PC-9 (cell line): ENCODE measurements around the gene RPL15. TPM values are rescaled to one million over a fixed set of nuclear protein-coding genes. Genes with fewer than 3 reads are reported as not detected.
"Not testable (repeated sequence)": the region's sequence is repeated elsewhere in the genome, so short reads cannot be mapped to it uniquely, and the experiment has no call there.

ENCODE experiments used
- BruUV-seq: library from RNA; stranded (reverse); fragments of 400-500 nt; replicated peaks from 2 replicates; lab custom pipeline; 2021; lab: Mats Ljungman, UMichigan
- CTCF ChIA-PET: fragments of 300-600 bp; sonication (Branson Sonifier 250); formaldehyde crosslinking; loops from one replicate; lab custom pipeline; 2022; ENCODE audit warnings: antibody characterized with exemption; lab: Charles Lee
- POLR2A ChIA-PET: fragments of 300-600 bp; sonication (Branson Sonifier 250); formaldehyde crosslinking; loops from one replicate; lab custom pipeline; 2022; ENCODE audit warnings: antibody characterized with exemption; ENCODE audit not compliant: unreplicated experiment; lab: Charles Lee
- DNase-seq, 2 experiments: peaks; one replicate each; pipeline versions ENCODE4 v3.0.0 to v3.0.0-alpha.2; 2015 to 2022; ENCODE audit warnings: mixed read lengths in 1 of 2
- H2AFZ ChIP-seq: fragments of 200-600 bp; sonication (generic); 2 replicates; pipeline ENCODE4 v1.8.1; 2017; ENCODE audit warnings: antibody characterized with exemption
- H3F3A ChIP-seq: fragments of 200-600 bp; sonication (generic); 2 replicates; pipeline ENCODE4 v1.8.1; 2017; ENCODE audit warnings: antibody characterized with exemption, mild to moderate bottlenecking, low read depth; ENCODE audit not compliant: insufficient read depth
- H3K27ac ChIP-seq: fragments of 200-600 bp; sonication (generic); 2 replicates; pipeline ENCODE4 v1.6.1; 2016; ENCODE audit warnings: mixed run types
- H3K27me3 ChIP-seq: fragments of 200-600 bp; sonication (generic); 2 replicates; pipeline ENCODE4 v1.6.1; 2016; ENCODE audit warnings: low read depth, mixed run types; ENCODE audit not compliant: insufficient read depth
- H3K36me3 ChIP-seq: fragments of 200-600 bp; sonication (generic); 2 replicates; pipeline ENCODE4 v1.6.1; 2016; ENCODE audit warnings: low read depth, mixed run types
- H3K4me1 ChIP-seq: fragments of 200-600 bp; sonication (generic); replicated peaks from 2 replicates; pipeline ENCODE4 v1.6.1; 2016; ENCODE audit warnings: mixed run types; ENCODE audit not compliant: insufficient read depth
- H3K4me2 ChIP-seq: fragments of 200-600 bp; sonication (generic); 2 replicates; pipeline ENCODE4 v1.6.1; 2017; ENCODE audit warnings: mixed run types
- H3K4me3 ChIP-seq: fragments of 200-600 bp; sonication (generic); 2 replicates; pipeline ENCODE4 v1.6.1; 2016; ENCODE audit warnings: mixed run types
- H3K79me2 ChIP-seq: fragments of 200-600 bp; sonication (generic); 2 replicates; pipeline ENCODE4 v1.6.1; 2017; ENCODE audit warnings: low read depth, mixed run types
- H3K9me2 ChIP-seq: fragments of 200-600 bp; sonication (generic); 2 replicates; pipeline ENCODE4 v1.8.1; 2017; ENCODE audit warnings: mild to moderate bottlenecking; ENCODE audit not compliant: insufficient read depth
- H3K9me3 ChIP-seq: fragments of 200-600 bp; sonication (generic); 2 replicates; pipeline ENCODE4 v1.8.1; 2016; ENCODE audit warnings: low read depth; ENCODE audit not compliant: insufficient read depth
- H4K20me1 ChIP-seq: fragments of 200-600 bp; sonication (generic); 2 replicates; pipeline ENCODE4 v1.8.1; 2017; ENCODE audit not compliant: insufficient read depth
- EZH2 ChIP-seq: fragments of 200-600 bp; sonication (generic); IDR thresholded peaks from 2 replicates; pipeline ENCODE4 v1.8.0; 2017; ENCODE audit warnings: antibody characterized with exemption, low read depth
- intact Hi-C: fragments of 100-400 bp; cut with micrococcal nuclease; formaldehyde crosslinking; loops from one replicate; pipeline ENCODE4 v1.10.0; 2022; ENCODE audit not compliant: unreplicated experiment
- total RNA-seq: library from RNA; stranded (reverse); gene quantifications from 2 replicates; pipeline ENCODE4 v1.2.3, GENCODE V29; 2021
- TF ChIP-seq, protein P1 (sequence below): fragments of 200-600 bp; sonication (generic); conservative IDR thresholded peaks from 2 replicates; pipeline ENCODE4 v1.6.1; 2017; ENCODE audit warnings: mixed run types, antibody characterized with exemption, mild to moderate bottlenecking, moderate library complexity

The RPL15 gene
- total RNA-seq, 1 experiment from 2014 or later = 1,784 TPM

DNA sequence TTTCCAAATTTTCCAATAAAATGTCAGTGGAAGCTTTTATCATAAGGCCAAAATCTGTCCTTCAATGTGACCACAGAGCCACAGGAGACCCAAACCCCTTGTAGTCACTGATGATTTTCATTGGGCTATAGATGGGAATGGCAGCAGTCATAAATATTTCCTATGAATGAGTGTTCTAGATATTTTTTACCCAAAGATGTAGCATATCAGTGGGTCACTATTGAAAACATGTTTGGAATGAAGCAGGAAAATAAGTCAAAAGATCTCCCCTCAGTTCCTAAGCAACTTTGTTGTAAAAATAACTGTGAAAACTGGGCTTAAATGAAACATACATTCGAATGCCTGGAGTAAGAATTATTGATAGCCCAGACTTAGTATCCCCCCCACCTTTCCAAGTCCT lies 49.1 kb upstream of the RPL15 start:
- no TSS peak for BruUV-seq
- no peak overlapping the region for H3K4me3 ChIP-seq

DNA sequence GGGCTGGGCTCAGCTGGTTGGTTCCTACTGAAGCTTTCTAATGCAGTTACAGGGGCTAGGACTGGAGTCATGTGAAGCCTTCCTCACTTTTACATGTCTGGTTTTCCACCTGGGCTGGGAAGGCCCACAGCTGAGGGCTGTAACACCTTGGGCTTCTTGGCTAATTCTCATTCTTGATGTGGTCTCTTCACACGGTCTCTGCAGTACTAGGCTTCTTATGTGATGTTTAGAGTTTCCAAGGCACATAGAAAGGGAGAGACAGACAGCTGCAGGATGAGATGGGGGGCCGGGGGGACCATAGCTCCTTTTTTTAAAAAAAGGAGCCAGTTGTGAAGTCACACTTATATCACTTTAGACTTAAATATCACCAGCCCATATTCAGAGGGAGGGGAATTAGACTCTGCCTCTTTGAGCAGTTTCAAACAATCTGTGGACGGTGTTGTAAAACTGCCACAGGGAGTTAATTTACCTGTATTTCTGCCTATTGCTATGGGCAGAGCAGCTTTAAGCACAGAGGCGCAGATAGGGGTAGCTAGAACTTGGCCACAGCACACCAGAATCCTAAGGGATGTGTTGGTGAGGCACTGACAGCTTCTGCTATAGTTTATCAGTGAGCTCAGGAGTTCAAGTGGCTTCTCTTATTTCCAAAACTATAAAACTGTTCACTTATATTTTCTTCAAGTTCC lies 46.8 kb upstream of the RPL15 start:
- Histone ChIP-seq H3K9me3 (no peaks in the 10 kb centered on the region), H3K4me3 (no peak overlapping the region), H2AFZ (no peak overlapping the region), H3K36me3 (no peaks in the 10 kb centered on the region; the same call in 1 of the 2 replicates), H3K79me2 (peaks cover 74% of the 10 kb centered on the region), H3K4me1 (peaks cover 39% of the 10 kb centered on the region), H4K20me1 (peaks cover 54% of the 10 kb centered on the region), H3K9me2 (no peaks in the 10 kb centered on the region), H3F3A (peaks cover 26% of the 10 kb centered on the region), H3K4me2 (no peak overlapping the region), H3K27me3 (no peaks in the 10 kb centered on the region), H3K27ac (no peak overlapping the region)
- TF ChIP-seq, protein P1, sequence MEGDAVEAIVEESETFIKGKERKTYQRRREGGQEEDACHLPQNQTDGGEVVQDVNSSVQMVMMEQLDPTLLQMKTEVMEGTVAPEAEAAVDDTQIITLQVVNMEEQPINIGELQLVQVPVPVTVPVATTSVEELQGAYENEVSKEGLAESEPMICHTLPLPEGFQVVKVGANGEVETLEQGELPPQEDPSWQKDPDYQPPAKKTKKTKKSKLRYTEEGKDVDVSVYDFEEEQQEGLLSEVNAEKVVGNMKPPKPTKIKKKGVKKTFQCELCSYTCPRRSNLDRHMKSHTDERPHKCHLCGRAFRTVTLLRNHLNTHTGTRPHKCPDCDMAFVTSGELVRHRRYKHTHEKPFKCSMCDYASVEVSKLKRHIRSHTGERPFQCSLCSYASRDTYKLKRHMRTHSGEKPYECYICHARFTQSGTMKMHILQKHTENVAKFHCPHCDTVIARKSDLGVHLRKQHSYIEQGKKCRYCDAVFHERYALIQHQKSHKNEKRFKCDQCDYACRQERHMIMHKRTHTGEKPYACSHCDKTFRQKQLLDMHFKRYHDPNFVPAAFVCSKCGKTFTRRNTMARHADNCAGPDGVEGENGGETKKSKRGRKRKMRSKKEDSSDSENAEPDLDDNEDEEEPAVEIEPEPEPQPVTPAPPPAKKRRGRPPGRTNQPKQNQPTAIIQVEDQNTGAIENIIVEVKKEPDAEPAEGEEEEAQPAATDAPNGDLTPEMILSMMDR = no peak
- TF ChIP-seq EZH2 = no peak
- POLR2A ChIA-PET = interaction anchor here (0.6 kb wide), 1 partner anchor 666 kb away, joined by 3 read pairs; no protein-coding TSS in a partner anchor
- BruUV-seq = no TSS peak
- intact Hi-C loops = no loop called here
- CTCF ChIA-PET = no interaction called here
- no peak for DNase-seq

More for the DNA sequence above, 49.1 kb upstream of the RPL15 start:
- ChIA-PET POLR2A (no interaction called here), CTCF (interaction anchor here (0.7 kb wide), 1 partner anchor 1304 kb away, joined by 9 read pairs; no protein-coding TSS in a partner anchor)
- Histone ChIP-seq H3K4me1 (peaks cover 31% of the 10 kb centered on the region), H4K20me1 (peaks cover 62% of the 10 kb centered on the region), H3K9me3 (no peaks in the 10 kb centered on the region; the same call in 1 of the 2 replicates), H3K27ac (no peak overlapping the region), H2AFZ (no peak overlapping the region), H3K79me2 (peaks cover 74% of the 10 kb centered on the region), H3K36me3 (no peaks in the 10 kb centered on the region; the same call in 1 of the 2 replicates), H3K9me2 (no peaks in the 10 kb centered on the region), H3K4me2 (no peak overlapping the region), H3F3A (peaks cover 27% of the 10 kb centered on the region), H3K27me3 (no peaks in the 10 kb centered on the region)
- intact Hi-C loops = loop anchor here (2.0 kb wide), 1 partner anchor 127 kb away; no protein-coding TSS in a partner anchor
- TF ChIP-seq, protein P1 = no peak
- no peak for TF ChIP-seq EZH2
- no peak for DNase-seq

DNA sequence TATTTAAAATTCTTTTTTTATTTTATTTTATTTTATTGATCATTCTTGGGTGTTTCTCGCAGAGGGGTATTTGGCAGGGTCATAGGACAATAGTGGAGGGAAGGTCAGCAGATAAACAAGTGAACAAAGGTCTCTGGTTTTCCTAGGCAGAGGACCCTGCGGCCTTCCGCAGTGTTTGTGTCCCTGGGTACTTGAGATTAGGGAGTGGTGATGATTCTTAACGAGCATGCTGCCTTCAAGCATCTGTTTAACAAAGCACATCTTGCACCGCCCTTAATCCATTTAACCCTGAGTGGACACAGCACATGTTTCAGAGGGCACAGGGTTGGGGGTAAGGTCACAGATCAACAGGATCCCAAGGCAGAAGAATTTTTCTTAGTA lies 46.3 kb upstream of the RPL15 start:
- CTCF ChIA-PET, H3K36me3 ChIP-seq, H3K4me3 ChIP-seq, H3K27ac ChIP-seq, H3K27me3 ChIP-seq, intact Hi-C loops, H3K9me2 ChIP-seq, H3K9me3 ChIP-seq, H2AFZ ChIP-seq, POLR2A ChIA-PET, H3K4me2 ChIP-seq, BruUV-seq, DNase-seq: not testable (repeated sequence)
- Histone ChIP-seq H3F3A (peaks cover 21% of the 10 kb centered on the region), H3K79me2 (peaks cover 74% of the 10 kb centered on the region), H4K20me1 (peaks cover 54% of the 10 kb centered on the region), H3K4me1 (peaks cover 38% of the 10 kb centered on the region)

DNA sequence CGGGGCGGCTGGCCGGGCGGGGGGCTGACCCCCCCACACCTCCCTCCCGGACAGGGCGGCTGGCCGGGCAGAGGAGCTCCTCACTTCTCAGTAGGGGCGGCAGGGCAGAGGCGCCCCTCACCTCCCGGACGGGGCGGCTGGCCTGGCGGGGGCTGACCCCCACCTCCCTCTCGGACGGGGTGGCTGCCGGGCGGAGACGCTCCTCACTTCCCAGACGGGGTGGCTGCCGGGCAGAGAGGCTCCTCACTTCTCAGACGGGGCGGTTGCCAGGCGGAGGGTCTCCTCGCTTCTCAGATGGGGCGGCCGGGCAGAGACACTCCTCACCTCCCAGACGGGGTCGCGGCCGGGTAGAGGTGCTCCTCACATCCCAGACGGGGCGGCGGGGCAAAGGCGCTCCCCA lies 45.6 kb upstream of the RPL15 start:
- DNase-seq, POLR2A ChIA-PET, H3K27ac ChIP-seq, H3K4me2 ChIP-seq, H3K9me3 ChIP-seq, BruUV-seq, CTCF ChIA-PET, intact Hi-C loops, H3K9me2 ChIP-seq, H3K27me3 ChIP-seq, H2AFZ ChIP-seq, H3K4me3 ChIP-seq, H3K36me3 ChIP-seq: not testable (repeated sequence)
- Histone ChIP-seq H3K4me1 (peaks cover 38% of the 10 kb centered on the region), H3F3A (peaks cover 17% of the 10 kb centered on the region), H3K79me2 (peaks cover 74% of the 10 kb centered on the region), H4K20me1 (peaks cover 54% of the 10 kb centered on the region)
